GM19025 (cell line): Measurements from ENCODE around the gene NCOA5.
"Not testable (repeated sequence)": the region's sequence is repeated elsewhere in the genome, so short reads cannot be mapped to it uniquely, and the experiment has no call there.

Source experiments
- ATAC-seq: cut with Tn5 transposase; IDR thresholded peaks from one replicate; pipeline ENCODE4 v1.9.1; 2021; ENCODE audit warnings: mild to moderate bottlenecking, low read depth, moderate library complexity; ENCODE audit not compliant: unreplicated experiment

Gene NCOA5

GRCh38 chr20:46121184-46121930 lies 31.6 kb upstream of the NCOA5 start:
- no peak for ATAC-seq

- no peak for ATAC-seq
These were observed 30.4 kb upstream of the NCOA5 start for GRCh38 chr20:46120136-46120535.

GRCh38 chr20:46119547-46119946 lies 29.8 kb upstream of the NCOA5 start:
- ATAC-seq, result no peak

GRCh38 chr20:46119028-46119546 lies 29.3 kb upstream of the NCOA5 start:
- no peak for ATAC-seq

GRCh38 chr20:46118481-46119020 lies 28.8 kb upstream of the NCOA5 start:
- ATAC-seq, result peak; percentile 41

GRCh38 chr20:46117704-46118467 lies 28.1 kb upstream of the NCOA5 start, which contains the start of gene CD40:
TSS of gene CD40 (plus strand) at chr20:46118314. CDS start at chr20:46118344, 30 bp downstream.
- peak; percentile 67 for ATAC-seq

GRCh38 chr20:46114449-46114848 lies 24.7 kb upstream of the NCOA5 start:
- ATAC-seq, result no peak

- no peak for ATAC-seq
These were observed 23.3 kb upstream of the NCOA5 start for GRCh38 chr20:46113113-46113470.

- no peak for ATAC-seq
These were observed 22.8 kb upstream of the NCOA5 start for GRCh38 chr20:46112430-46113112.

GRCh38 chr20:46111836-46112212 lies 22.1 kb upstream of the NCOA5 start:
- no peak for ATAC-seq

- ATAC-seq, result peak; percentile 42
These were observed 21.5 kb upstream of the NCOA5 start for GRCh38 chr20:46111028-46111835.

- ATAC-seq, result no peak
These were observed 19.2 kb upstream of the NCOA5 start for GRCh38 chr20:46108976-46109375.

- ATAC-seq, result peak; percentile 81
These were observed 18.7 kb upstream of the NCOA5 start for GRCh38 chr20:46108435-46108841.

GRCh38 chr20:46107061-46107460 lies 17.3 kb upstream of the NCOA5 start:
- no peak for ATAC-seq

GRCh38 chr20:46104262-46104661 lies 14.5 kb upstream of the NCOA5 start:
- ATAC-seq, result no peak

GRCh38 chr20:46102940-46103339 lies 13.2 kb upstream of the NCOA5 start:
- no peak for ATAC-seq

- ATAC-seq, result no peak
These were observed 12.2 kb upstream of the NCOA5 start for GRCh38 chr20:46101957-46102356.

- no peak for ATAC-seq
These were observed 11.2 kb upstream of the NCOA5 start for GRCh38 chr20:46100988-46101387.

- ATAC-seq, result not testable (repeated sequence)
These were observed 10.7 kb upstream of the NCOA5 start for GRCh38 chr20:46100444-46100843.
